IMR-90 (cell line): ENCODE measurements around the gene FGGY. TPM values are rescaled to one million over a fixed set of nuclear protein-coding genes. Genes with fewer than 3 reads are reported as not detected.

Experiments
- ATAC-seq: fragments of 200-7000 bp; cut with Tn5 transposase; 2 replicates; pipeline ENCODE4 v1.9.1; 2020; ENCODE audit warnings: low read depth, mild to moderate bottlenecking, moderate library complexity
- BruUV-seq: library from RNA; stranded (reverse); fragments of 400-500 nt; replicated peaks from 2 replicates; lab custom pipeline; 2021; lab: Mats Ljungman, UMichigan
- CTCF ChIA-PET: fragments of 300-600 bp; formaldehyde crosslinking; extraction: SDS; loops from one replicate; lab custom pipeline; 2021; ENCODE audit warnings: antibody characterized with exemption; lab: Yijun Ruan, JAX
- POLR2A ChIA-PET: fragments of 300-600 bp; sonication (Branson Sonifier 250); formaldehyde crosslinking; loops from one replicate; lab custom pipeline; 2022; ENCODE audit warnings: antibody characterized with exemption; ENCODE audit not compliant: unreplicated experiment; lab: Charles Lee
- DNase-seq: peaks from one replicate; pipeline ENCODE4 v3.0.0; 2013
- H2AFZ ChIP-seq: replicated peaks from 2 replicates; pipeline ENCODE3; 2013; ENCODE audit warnings: low read length, mild to moderate bottlenecking; ENCODE audit not compliant: poor library complexity
- H2AK5ac ChIP-seq: 2 replicates; pipeline ENCODE4 v1.6.1; 2013; ENCODE audit warnings: low read depth, low read length, inconsistent platforms
- H2AK9ac ChIP-seq: replicated peaks from 2 replicates; pipeline ENCODE3; 2013; ENCODE audit warnings: mild to moderate bottlenecking, low read depth, low read length, moderate library complexity; ENCODE audit not compliant: poor library complexity
- H2BK120ac ChIP-seq: 2 replicates; pipeline ENCODE4 v1.6.1; 2013; ENCODE audit warnings: low read depth, low read length, inconsistent platforms
- H2BK15ac ChIP-seq: 3 replicates; pipeline ENCODE4 v1.6.1; 2013; ENCODE audit warnings: low read depth, low read length, inconsistent platforms
- H2BK20ac ChIP-seq: 2 replicates; pipeline ENCODE4 v1.6.1; 2013; ENCODE audit warnings: low read depth, mild to moderate bottlenecking, inconsistent platforms, low read length, moderate library complexity
- H2BK5ac ChIP-seq: 2 replicates; pipeline ENCODE4 v1.6.1; 2013; ENCODE audit warnings: mild to moderate bottlenecking, low read depth, low read length, inconsistent platforms; ENCODE audit not compliant: poor library complexity, severe bottlenecking
- H3K14ac ChIP-seq: replicated peaks from 2 replicates; pipeline ENCODE4 v1.6.1; 2013; ENCODE audit warnings: low read depth, low read length, inconsistent platforms
- H3K18ac ChIP-seq: 2 replicates; pipeline ENCODE4 v1.6.1; 2013; ENCODE audit warnings: low read depth, low read length, control low read depth
- H3K23ac ChIP-seq: 2 replicates; pipeline ENCODE4 v1.6.1; 2013; ENCODE audit warnings: low read depth, low read length, inconsistent platforms
- H3K27ac ChIP-seq: 2 replicates; pipeline ENCODE4 v1.5.1; 2013; ENCODE audit warnings: mild to moderate bottlenecking, control low read depth, low read length; ENCODE audit not compliant: insufficient read depth
- H3K27me3 ChIP-seq: 2 replicates; pipeline ENCODE4 v1.6.1; 2013; ENCODE audit warnings: low read length; ENCODE audit not compliant: control insufficient read depth, insufficient read depth
- H3K36me3 ChIP-seq: 2 replicates; pipeline ENCODE4 v1.6.1; 2013; ENCODE audit warnings: low read length, mixed read lengths; ENCODE audit not compliant: control insufficient read depth, insufficient read depth
- H3K4ac ChIP-seq: 2 replicates; pipeline ENCODE4 v1.6.1; 2013; ENCODE audit warnings: low read depth, low read length, inconsistent platforms
- H3K4me1 ChIP-seq: 2 replicates; pipeline ENCODE4 v1.6.1; 2013; ENCODE audit warnings: low read length, mixed read lengths; ENCODE audit not compliant: control insufficient read depth, insufficient read depth
- H3K4me2 ChIP-seq: 2 replicates; pipeline ENCODE4 v1.6.1; 2013; ENCODE audit warnings: low read depth, mild to moderate bottlenecking, control low read depth, low read length, moderate library complexity
- H3K4me3 ChIP-seq: 2 replicates; pipeline ENCODE4 v1.5.1; 2013; ENCODE audit warnings: low read depth, mild to moderate bottlenecking, control low read depth, low read length, moderate library complexity; ENCODE audit not compliant: insufficient read depth
- H3K56ac ChIP-seq: 2 replicates; pipeline ENCODE4 v1.6.1; 2013; ENCODE audit warnings: low read length, inconsistent platforms; ENCODE audit not compliant: insufficient read depth; ENCODE audit errors: extremely low read depth
- H3K79me1 ChIP-seq, 2 experiments: 2 replicates each; pipeline ENCODE4 v1.6.1; 2013; ENCODE audit warnings: low read length in 2 of 2, inconsistent platforms in 1 of 2, low read depth in 1 of 2
- H3K9ac ChIP-seq: 2 replicates; pipeline ENCODE4 v1.6.1; 2013; ENCODE audit warnings: low read depth, low read length, control low read depth
- H3K9me1 ChIP-seq: 2 replicates; pipeline ENCODE4 v1.6.1; 2013; ENCODE audit warnings: low read length, inconsistent platforms; ENCODE audit not compliant: insufficient read depth
- H3K9me3 ChIP-seq: 2 replicates; pipeline ENCODE4 v1.6.1; 2013; ENCODE audit warnings: low read length; ENCODE audit not compliant: control insufficient read depth, insufficient read depth
- H4K20me1 ChIP-seq: 2 replicates; pipeline ENCODE4 v1.6.1; 2013; ENCODE audit warnings: low read length, inconsistent platforms; ENCODE audit not compliant: insufficient read depth
- H4K5ac ChIP-seq: 2 replicates; pipeline ENCODE4 v1.6.1; 2013; ENCODE audit warnings: mild to moderate bottlenecking, low read depth, low read length, control low read depth
- H4K8ac ChIP-seq, 2 experiments: 2 replicates each; pipeline ENCODE4 v1.6.1; 2013; ENCODE audit warnings: low read depth in 2 of 2, low read length in 2 of 2, control low read depth in 1 of 2, inconsistent platforms in 1 of 2
- H4K91ac ChIP-seq: 2 replicates; pipeline ENCODE4 v1.6.1; 2013; ENCODE audit warnings: low read depth, low read length, inconsistent platforms; ENCODE audit not compliant: insufficient read depth
- BHLHE40 ChIP-seq: fragments of 150-350 bp; IDR thresholded peaks from 2 replicates; pipeline ENCODE4 v1.6.1; 2016; ENCODE audit warnings: mild to moderate bottlenecking, low read depth, low read length
- CEBPB ChIP-seq: IDR thresholded peaks from 2 replicates; pipeline ENCODE4 v1.6.1; 2012; ENCODE audit warnings: low read depth, low read length, improper control_type of control experiment
- ELK1 ChIP-seq: fragments of 150-350 bp; IDR thresholded peaks from 2 replicates; pipeline ENCODE4 v1.6.1; 2016; ENCODE audit warnings: low read depth, mild to moderate bottlenecking, low read length, moderate library complexity, borderline replicate concordance
- FOS ChIP-seq: fragments of 150-350 bp; IDR thresholded peaks from 2 replicates; pipeline ENCODE4 v1.6.1; 2016; ENCODE audit warnings: low read depth, low read length
- MAFK ChIP-seq: IDR thresholded peaks from 2 replicates; pipeline ENCODE4 v1.6.1; 2012; ENCODE audit warnings: low read depth, low read length, improper control_type of control experiment
- MAZ ChIP-seq: IDR thresholded peaks from 2 replicates; pipeline ENCODE4 v1.6.1; 2012; ENCODE audit warnings: low read depth, mild to moderate bottlenecking, low read length, improper control_type of control experiment, moderate library complexity, borderline replicate concordance
- NFE2L2 ChIP-seq: fragments of 150-350 bp; IDR thresholded peaks from 2 replicates; pipeline ENCODE4 v1.6.1; 2016; ENCODE audit warnings: low read depth, mild to moderate bottlenecking, low read length
- POLR2A ChIP-seq: IDR thresholded peaks from 2 replicates; pipeline ENCODE4 v1.6.1; 2012; ENCODE audit warnings: mild to moderate bottlenecking, low read depth, low read length
- RAD21 ChIP-seq: IDR thresholded peaks from 2 replicates; pipeline ENCODE4 v1.6.1; 2012; ENCODE audit warnings: low read length, improper control_type of control experiment
- RCOR1 ChIP-seq: IDR thresholded peaks from 2 replicates; pipeline ENCODE4 v1.6.1; 2012; ENCODE audit warnings: mild to moderate bottlenecking, low read length, improper control_type of control experiment; ENCODE audit not compliant: insufficient replicate concordance
- RFX5 ChIP-seq: IDR thresholded peaks from 2 replicates; pipeline ENCODE4 v1.8.0; 2012; ENCODE audit warnings: low read depth, mild to moderate bottlenecking, low read length, moderate library complexity
- SMC3 ChIP-seq: fragments of 150-350 bp; IDR thresholded peaks from 2 replicates; pipeline ENCODE4 v1.6.1; 2016; ENCODE audit warnings: low read depth, mild to moderate bottlenecking, antibody characterized with exemption, low read length, moderate library complexity
- WGBS, 2 experiments: methylation state at CpG; one replicate each; pipeline versions ENCODE4 v1.1.5 to v1.1.7; 2013; ENCODE audit warnings: missing lambda C conversion rate in 2 of 2; ENCODE audit not compliant: insufficient read length in 1 of 2; ENCODE audit errors: extremely low coverage in 2 of 2; 5-methylcytosine and 5-hydroxymethylcytosine counted together
- dilution Hi-C: fragments of 300-500 bp; cut with HindIII; formaldehyde crosslinking; loops from one replicate; pipeline ENCODE4 v1.14.3; 2018; ENCODE audit warnings: low sequenced_read_pairs; ENCODE audit not compliant: unreplicated experiment
- in situ Hi-C: fragments of 300-500 bp; cut with MboI; formaldehyde crosslinking; loops from 3 replicates; pipeline ENCODE4 v1.14.3; 2019; ENCODE audit warnings: low sequenced_read_pairs, inconsistent platforms, mixed read lengths
- intact Hi-C: fragments of 100-400 bp; cut with micrococcal nuclease; formaldehyde crosslinking; loops from 2 replicates; pipeline ENCODE4 v1.10.0; 2022
- polyA plus RNA-seq, 3 experiments: library from polyadenylated mRNA; depleted of rRNA; stranded (reverse); fragments of >200 nt; gene quantifications; 2 replicates each; pipeline ENCODE4 v1.2.3, GENCODE V29; 2012; ENCODE audit warnings: low replicate concordance in 1 of 3
- total RNA-seq: library from RNA; depleted of rRNA; stranded (reverse); fragments of >200 nt; gene quantifications from 2 replicates; pipeline ENCODE4 v1.2.3, GENCODE V29; 2012
- TF ChIP-seq, protein P1 (sequence below): conservative IDR thresholded peaks from 2 replicates; pipeline ENCODE4 v1.5.1; 2012; ENCODE audit warnings: mild to moderate bottlenecking, low read depth, low read length, improper control_type of control experiment

Gene FGGY
- total and polyA plus RNA-seq, 2 of the 4 experiments (the other 2 are of a cell fraction): 5.6 to 14.0 TPM

GRCh38 chr1:59593798-59594790 lies 297.2 kb downstream of the FGGY start:
- H3K36me3 ChIP-seq: no peaks in the 10 kb centered on the region
- intact Hi-C loops (no loop called here), dilution Hi-C loops (no loop called here), in situ Hi-C loops (no loop called here)
- peak overlapping the region; percentile 77 for H3K4ac ChIP-seq
- DNase-seq (no peak), ATAC-seq (no peak)
- ChIA-PET CTCF (no interaction called here), POLR2A (no interaction called here)
- no peak overlapping the region for H3K4me3 ChIP-seq
- peak overlapping the region; percentile 16; the same call in 2 of the 3 replicates for H2BK15ac ChIP-seq
- H2BK5ac ChIP-seq: no peak overlapping the region
- H2AK5ac ChIP-seq: peak overlapping the region; percentile 93
- TF ChIP-seq SMC3: no peak
- no peak for TF ChIP-seq NFE2L2
- TF ChIP-seq MAFK: no peak
- TF ChIP-seq FOS: no peak
- no peak for TF ChIP-seq POLR2A
- TF ChIP-seq ELK1: no peak
- no peak for TF ChIP-seq RAD21
- no peak for TF ChIP-seq MAZ
- TF ChIP-seq, protein P1, sequence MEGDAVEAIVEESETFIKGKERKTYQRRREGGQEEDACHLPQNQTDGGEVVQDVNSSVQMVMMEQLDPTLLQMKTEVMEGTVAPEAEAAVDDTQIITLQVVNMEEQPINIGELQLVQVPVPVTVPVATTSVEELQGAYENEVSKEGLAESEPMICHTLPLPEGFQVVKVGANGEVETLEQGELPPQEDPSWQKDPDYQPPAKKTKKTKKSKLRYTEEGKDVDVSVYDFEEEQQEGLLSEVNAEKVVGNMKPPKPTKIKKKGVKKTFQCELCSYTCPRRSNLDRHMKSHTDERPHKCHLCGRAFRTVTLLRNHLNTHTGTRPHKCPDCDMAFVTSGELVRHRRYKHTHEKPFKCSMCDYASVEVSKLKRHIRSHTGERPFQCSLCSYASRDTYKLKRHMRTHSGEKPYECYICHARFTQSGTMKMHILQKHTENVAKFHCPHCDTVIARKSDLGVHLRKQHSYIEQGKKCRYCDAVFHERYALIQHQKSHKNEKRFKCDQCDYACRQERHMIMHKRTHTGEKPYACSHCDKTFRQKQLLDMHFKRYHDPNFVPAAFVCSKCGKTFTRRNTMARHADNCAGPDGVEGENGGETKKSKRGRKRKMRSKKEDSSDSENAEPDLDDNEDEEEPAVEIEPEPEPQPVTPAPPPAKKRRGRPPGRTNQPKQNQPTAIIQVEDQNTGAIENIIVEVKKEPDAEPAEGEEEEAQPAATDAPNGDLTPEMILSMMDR: no peak
- no peak for TF ChIP-seq CEBPB
- no peak for TF ChIP-seq RFX5
- TF ChIP-seq RCOR1: no peak
- TF ChIP-seq BHLHE40: no peak
- no peak overlapping the region for H3K4me2 ChIP-seq
- no peaks in the 10 kb centered on the region for H3K27me3 ChIP-seq
- no peak overlapping the region for H2AK9ac ChIP-seq
- H4K91ac ChIP-seq: peak overlapping the region; percentile 57; the same call in 1 of the 2 replicates
- H3K9me1 ChIP-seq: peaks cover 11% of the 10 kb centered on the region
- H4K8ac ChIP-seq: peak overlapping the region; percentile 44; a peak in 1 of 4 replicates
- H4K20me1 ChIP-seq: no peaks in the 10 kb centered on the region
- peak overlapping the region; percentile 78 for H2BK120ac ChIP-seq
- H4K5ac ChIP-seq: peak overlapping the region; percentile 52; the same call in 1 of the 2 replicates
- H3K27ac ChIP-seq: peak overlapping the region; percentile 64; the same call in 1 of the 2 replicates
- no peaks in the 10 kb centered on the region for H3K9me3 ChIP-seq
- H2AFZ ChIP-seq: peak overlapping the region; percentile 61
- H3K56ac ChIP-seq: no peak overlapping the region
- H3K18ac ChIP-seq: peak overlapping the region; percentile 91
- peak overlapping the region; percentile 33 for H3K14ac ChIP-seq
- no peak overlapping the region for H3K9ac ChIP-seq
- H3K4me1 ChIP-seq: peaks cover 19% of the 10 kb centered on the region
- no TSS peak for BruUV-seq
- H2BK20ac ChIP-seq: peak overlapping the region; percentile 72; the same call in 1 of the 2 replicates
- no peaks in the 10 kb centered on the region for H3K79me1 ChIP-seq
- H3K23ac ChIP-seq: peak overlapping the region; percentile 69; the same call in 1 of the 2 replicates
- 80% methylated on average over 1 of the region's 5 CpGs; no CpG with 5 or more reads in 1 of the 2 experiments for WGBS, 2 experiments
